Measurements from ENCODE around the gene MEF2B.

DNA sequence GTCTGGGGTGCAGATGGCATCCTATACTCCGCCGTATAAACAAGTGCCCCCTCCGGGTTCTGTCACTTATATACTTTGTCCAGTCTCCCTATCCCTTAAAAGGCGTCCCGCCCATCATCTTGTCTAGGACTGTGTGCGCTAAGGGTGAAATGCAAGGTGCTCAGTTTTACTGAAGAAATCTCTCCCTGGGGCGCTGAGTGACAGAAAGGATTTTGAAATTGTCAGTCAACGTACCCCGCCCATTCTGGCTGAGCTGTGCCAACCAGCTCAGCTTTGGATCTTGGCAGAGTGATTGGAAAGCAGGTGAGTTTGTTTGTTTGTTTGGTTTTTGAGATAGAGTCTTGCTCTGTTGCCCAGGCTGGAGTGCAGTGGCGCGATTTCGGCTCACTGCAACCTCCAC, 27.7 kb downstream of the MEF2B start:
- no peak for TF ChIP-seq POLR2AphosphoS5 (IDR thresholded peaks at IDR 0.05)
- TF ChIP-seq, protein P1, sequence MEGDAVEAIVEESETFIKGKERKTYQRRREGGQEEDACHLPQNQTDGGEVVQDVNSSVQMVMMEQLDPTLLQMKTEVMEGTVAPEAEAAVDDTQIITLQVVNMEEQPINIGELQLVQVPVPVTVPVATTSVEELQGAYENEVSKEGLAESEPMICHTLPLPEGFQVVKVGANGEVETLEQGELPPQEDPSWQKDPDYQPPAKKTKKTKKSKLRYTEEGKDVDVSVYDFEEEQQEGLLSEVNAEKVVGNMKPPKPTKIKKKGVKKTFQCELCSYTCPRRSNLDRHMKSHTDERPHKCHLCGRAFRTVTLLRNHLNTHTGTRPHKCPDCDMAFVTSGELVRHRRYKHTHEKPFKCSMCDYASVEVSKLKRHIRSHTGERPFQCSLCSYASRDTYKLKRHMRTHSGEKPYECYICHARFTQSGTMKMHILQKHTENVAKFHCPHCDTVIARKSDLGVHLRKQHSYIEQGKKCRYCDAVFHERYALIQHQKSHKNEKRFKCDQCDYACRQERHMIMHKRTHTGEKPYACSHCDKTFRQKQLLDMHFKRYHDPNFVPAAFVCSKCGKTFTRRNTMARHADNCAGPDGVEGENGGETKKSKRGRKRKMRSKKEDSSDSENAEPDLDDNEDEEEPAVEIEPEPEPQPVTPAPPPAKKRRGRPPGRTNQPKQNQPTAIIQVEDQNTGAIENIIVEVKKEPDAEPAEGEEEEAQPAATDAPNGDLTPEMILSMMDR (IDR thresholded peaks at IDR 0.05 in 8 of 11, conservative IDR thresholded peaks at IDR 0.05 in 3 of 11) = no peak
- no peak for TF ChIP-seq POLR2A (IDR thresholded peaks at IDR 0.05)

All from spleen (tissue), 7 donors.